Activated effector memory CD4-positive, alpha-beta T cell treated with Interleukin-2 at 50 U/mL for 16 hours (primary cell): ENCODE results near the gene ATP6V0C.
"Not testable (repeated sequence)": the region's sequence is repeated elsewhere in the genome, so short reads cannot be mapped to it uniquely, and the experiment has no call there.

Source experiments
- DNase-seq: peaks from one replicate; pipeline ENCODE4 v3.0.0-alpha.2; 2020

ATP6V0C gene

DNA sequence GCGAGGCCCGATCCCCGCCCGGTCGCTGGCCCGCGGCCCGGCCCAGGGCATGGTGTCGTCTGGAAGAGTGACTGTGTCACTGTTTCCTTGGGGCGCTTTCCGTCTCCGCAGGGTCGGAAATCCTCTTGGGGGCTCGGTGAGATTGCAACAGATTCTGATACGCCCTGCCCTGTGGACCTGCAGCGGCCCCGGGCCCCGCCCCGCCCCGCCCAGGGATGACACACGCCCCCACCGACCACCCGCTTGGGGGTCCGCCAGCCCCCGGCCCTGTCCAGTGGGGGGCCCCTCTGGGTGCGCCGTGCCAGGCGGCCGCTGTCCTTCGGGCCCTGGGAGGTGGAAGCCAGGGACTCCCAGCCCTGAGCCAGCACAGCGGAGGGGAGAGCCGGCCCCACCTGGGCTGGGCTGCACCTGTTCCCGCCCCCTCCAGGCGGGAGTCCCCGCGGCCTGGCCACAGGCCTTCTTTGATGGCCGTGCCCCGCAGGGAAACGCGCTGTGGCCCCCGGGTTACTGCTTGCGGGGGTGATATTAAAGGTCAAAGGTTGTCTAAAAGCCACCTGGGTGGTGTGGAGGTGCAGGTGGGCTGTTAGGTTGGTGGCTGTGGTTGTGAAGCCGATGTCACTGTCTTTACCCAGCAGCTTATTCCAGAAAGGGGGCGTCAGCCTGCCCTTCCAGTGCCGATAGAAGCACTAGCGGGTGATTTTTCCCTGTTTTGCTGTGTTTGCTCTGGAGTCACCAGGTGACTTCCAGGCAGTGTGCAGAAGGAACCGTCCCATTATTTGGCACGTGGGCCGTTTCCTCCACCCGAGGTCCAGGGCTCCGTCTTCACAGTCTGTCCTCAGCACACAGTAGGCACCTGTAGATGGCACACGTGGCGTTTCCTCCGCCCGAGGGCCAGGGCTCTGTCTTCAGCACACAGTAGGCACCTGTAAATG lies 38.1 kb upstream of the ATP6V0C start:
- DNase-seq = peak; percentile 22

DNA sequence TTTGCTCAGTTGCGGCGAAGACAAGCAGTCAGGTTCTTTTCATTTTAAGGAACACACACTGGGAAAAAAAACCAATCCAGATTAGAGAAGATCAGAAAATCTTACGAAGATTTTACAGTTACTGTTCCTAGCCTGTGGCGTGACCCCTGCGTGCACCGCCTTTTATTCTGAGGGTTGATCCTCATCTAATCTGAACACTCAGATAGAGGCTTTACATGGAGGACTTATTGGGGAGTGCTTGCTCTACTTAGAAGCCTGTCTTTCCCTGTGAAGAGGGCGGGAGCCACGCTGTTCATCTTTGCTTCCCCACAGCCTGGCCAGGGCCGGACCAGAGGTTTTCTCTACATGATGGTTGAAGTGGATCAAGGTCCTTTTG lies 37.4 kb upstream of the ATP6V0C start:
- no peak for DNase-seq

DNA sequence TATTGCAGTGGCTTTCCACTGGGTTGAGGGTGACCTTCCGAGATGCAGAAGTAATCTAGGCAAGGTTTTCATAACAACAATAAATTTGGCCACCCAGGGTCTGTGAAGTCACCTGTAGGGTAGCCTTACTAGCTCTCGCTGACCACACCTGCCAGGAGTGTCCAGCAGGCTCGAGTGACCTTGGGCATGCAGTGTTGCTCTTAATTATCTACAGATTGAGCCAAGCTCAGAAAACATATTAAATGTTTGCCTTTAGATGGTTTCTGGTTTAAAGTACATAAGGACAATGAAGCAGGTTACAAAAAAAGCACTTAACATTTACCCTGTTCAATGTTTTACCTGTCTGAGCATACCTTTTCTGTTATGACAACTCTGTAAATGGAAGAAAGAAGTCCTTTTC lies 37.0 kb upstream of the ATP6V0C start:
- DNase-seq = no peak

DNA sequence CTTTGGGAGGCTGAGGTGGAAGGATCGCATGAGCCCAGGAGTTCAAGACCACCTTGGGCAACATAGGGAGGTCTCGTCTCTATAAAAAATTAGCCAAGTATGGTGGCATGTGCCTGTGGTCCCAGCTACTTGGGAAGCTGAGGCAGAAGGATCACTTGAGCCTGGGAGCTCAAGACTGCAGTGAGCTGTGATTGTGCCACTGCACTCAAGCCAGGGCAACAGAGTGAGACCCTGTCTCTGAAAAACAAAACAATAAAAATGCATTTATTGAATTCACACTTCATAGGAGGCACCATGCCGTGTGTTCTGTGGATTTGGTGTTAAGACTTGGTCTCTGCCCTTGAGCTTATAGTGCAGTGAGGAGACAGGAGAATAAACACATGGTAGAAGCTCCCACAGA lies 36.4 kb upstream of the ATP6V0C start:
- no peak for DNase-seq

DNA sequence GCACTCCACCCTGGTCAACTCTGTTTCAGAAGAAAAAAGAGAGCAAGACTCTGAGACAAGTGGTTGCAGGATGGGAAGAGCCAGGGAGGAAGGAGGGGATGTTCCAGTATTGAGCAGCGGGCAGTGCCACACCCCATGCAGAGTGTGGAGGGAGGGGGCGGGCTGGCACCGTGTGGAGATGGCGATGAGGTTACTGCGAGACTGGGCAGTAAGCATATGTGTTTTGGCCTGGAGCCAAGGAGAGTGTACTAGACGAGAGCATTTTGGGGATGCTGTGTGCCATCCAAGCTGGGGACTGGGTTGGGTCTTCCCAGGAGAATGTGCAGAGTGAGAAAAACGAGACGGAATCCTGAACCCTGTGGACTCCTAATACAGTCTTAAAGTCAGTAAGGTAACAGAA lies 35.5 kb upstream of the ATP6V0C start:
- no peak for DNase-seq

DNA sequence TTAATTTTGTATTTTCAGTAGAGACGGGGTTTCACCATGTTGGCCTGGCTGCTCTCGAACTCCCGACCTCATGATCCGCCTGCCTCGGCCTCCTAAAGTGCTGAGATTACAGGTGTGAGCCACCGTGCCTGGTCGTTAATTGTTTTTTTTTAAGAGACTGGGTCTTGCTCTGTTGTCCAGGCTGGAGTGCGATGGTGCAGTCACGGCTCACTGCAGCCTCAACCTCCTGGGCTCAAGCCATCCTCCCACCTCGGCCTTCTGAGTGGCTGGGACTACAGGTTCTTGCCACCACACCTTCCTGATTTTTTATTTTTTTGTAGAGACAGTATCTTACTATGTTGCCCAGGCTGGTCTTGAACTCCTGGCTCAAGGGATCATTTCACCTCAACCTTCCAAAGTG lies 33.8 kb upstream of the ATP6V0C start:
- DNase-seq = not testable (repeated sequence)

DNA sequence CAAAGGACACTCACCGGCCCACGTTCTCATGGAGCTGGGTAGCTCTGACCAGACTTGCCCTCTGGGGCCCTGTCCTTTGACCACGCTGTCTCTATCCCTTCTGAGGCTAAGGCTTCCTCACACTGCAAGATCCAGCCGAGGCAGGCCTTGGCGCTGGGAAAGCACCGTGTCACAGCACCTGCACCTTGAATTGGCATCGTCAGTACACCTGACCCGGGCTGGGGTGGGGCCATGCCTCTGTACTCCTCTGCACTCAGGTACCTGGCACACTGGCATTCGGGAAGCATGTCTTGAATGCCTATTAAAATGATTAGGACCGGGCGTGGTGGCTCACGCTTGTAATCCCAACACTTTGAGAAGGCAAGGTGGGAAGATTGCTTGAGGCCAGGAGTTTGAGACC lies 32.8 kb upstream of the ATP6V0C start:
- DNase-seq = no peak

DNA sequence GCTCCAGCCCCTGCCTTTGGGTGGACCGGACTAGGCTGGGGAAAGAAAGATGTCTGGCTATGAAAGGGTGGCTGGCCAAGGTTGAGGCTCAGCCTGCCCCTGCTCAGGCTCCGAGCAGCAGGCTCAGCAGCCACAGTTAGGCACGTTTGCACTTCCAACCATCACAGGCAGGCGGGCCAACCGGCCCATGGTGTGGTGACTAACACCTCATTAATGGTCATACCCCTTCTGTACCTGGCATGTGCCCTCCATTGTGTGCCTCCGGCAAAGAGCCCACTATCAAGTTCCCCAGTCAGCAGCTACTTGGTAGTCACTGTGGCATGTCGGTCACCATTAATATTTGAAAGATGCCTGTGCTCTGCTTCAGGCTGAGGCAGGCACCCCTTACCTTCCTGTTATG lies 32.1 kb upstream of the ATP6V0C start:
- DNase-seq = no peak

DNA sequence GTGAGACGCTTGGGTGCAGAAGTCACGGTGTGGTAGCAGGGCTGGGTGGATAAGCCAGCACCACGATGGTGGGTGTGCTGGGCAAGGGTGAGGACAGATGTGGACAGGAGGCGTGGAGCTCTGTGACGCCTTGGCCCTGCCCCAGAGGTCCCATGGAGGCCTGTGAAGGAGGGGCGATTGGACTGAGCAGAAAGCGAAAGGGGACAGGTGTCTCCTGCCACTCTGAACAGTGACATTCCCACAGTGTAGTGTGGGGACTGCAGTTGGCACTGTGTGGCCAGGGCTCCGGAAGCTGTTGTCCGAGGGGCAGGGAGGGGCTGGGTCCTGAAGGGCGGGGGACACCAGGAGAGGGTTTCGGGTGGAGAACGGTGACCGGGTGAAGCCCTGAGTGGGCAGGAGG lies 31.5 kb upstream of the ATP6V0C start:
- DNase-seq = no peak

DNA sequence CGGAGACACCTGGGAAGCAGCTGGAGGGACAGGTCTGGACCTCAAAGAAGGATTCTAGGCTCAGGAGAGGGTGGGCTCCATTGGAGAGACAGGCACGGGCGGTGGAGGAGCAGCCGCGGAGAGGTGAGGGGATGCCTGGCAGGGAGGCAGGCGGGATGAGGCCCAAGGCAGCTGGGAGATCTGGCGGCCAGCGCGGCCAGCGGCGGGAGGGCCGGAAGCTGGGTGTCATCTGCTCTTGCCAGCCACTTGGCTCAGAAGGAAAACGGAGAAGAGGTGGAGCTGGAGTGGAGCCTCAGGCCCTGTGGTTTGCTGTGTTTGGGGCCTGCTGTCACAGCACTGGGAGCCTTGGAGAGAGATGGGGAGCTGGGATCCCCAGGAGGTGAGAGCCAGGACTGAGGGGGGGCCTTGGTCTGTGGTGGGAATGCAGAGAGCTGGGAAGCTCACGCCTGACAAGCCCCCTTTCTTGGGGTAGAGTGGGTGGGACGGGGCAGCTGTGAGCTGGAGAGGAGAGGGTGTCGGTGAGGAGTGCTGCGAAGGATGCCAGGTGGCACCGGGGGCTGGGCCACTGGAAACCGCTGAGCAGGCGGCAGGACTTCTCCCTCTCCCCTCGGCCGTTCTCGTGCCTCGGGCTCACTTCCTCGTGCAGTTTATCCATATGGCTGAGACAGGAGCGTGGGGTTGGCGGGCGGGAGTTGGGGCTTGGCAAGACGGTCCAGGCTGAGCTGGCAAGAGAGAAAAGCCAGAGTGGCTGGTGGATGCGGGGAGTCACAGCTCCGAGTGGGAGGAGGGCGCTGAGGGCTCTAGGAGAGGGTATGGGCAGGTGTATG lies 30.8 kb upstream of the ATP6V0C start:
- DNase-seq = no peak

DNA sequence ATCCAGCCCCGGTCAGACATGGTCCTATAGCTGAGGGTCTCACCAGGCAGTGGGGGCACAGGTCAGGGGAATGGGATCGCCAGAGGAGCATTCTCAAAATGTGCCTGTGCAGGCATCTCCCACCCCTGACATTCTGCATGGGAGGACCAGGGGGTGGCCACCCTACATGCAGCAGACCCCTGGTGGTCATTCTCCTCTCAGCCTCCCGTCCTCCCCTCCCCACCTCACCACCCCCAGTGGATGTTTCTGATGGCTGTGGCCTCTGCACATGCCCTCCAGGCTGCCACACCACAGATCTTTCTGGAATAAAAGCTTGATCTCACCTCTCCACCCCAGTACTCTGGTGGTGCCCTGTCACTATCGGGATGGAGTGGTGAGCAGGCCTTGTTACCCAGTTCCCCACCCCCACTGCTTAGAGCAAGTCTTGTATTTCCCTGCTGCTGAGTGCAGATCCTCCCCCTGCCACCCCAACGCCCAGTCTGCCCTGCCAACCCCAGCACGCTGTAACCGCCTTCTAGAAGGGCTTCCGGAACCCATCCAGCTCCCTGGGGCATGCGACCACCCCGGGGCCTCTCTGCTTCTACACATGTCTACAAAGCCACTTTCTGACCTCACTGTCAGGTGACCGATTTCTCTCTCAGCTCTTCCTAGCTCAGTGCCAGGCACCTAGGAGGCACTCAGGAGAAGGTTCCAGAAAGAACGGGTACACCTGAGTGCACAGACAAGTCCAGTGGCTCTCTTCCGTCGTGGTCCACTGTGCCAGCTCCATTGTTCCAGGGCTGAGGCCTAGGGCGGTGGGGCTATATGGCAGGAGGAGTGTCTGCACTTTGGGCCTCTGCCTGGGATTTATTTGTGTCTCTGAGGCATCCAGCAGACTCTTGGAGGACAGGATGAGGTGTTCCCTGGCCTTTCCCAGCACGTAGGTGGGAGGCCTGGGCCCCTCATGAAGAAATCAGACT lies 29.5 kb upstream of the ATP6V0C start:
- no peak for DNase-seq

DNA sequence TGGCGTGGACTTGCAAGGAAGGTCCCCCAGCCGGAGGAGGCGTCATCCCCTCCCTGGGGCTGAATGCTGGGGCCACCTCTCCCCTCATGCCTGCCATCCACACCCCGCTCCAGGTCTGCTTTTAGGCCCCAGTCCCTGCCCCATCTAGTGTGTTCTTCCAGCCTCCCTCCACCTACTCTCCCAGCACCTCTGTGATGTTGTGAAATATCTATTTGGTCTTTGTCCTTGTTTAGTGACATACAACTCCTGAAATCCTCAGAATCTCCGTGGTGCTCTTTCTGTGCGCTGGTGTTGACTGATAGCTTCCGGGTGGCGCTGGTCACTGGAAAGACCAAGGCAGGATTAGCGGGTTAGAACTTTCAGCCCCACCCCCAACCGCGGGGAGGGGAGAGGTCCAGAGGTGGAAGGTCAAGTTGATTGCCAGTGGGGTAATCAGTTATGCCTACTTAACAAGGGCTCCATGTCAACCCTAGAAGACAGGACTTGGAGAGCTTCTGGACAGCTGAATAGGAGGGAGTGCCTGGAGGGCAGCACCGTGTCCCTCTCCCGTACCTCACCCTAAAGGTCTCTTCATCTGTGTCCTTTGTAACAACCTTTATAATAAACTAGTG lies 28.7 kb upstream of the ATP6V0C start:
- no peak for DNase-seq

DNA sequence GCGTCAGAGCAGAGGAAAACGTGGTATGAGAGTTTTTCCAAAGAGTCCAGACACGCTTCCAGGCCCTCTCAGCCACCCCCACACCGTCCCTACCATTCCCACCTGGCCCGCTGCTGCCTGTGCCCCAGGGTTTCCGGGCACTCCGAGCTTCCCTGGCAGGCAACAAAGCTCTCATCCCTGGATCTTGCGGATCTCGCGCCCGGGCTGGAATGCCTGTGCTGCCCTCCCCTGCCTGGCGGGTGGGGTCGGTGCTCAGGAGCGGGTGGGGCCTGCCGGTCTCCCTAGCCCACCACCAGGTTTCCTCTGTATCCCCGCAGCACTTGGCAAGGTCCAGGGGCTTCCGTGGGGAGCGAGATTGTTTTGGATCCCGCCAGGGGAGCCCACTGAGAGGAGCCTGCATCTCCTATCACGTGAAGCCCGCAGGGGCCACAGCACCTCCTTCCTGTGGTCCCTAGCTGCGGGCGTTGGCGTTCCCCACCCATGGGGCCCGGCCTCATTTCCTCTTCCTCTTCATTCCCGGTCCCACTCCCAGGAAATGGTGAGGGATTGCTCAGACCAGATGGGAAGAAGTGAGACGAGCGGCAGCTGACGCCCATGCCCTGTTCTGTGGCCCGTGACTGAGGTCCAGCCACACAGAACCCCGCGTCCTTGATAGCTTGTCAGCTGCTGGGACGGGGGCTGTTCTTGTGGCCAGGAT lies 27.8 kb upstream of the ATP6V0C start:
- DNase-seq = no peak

DNA sequence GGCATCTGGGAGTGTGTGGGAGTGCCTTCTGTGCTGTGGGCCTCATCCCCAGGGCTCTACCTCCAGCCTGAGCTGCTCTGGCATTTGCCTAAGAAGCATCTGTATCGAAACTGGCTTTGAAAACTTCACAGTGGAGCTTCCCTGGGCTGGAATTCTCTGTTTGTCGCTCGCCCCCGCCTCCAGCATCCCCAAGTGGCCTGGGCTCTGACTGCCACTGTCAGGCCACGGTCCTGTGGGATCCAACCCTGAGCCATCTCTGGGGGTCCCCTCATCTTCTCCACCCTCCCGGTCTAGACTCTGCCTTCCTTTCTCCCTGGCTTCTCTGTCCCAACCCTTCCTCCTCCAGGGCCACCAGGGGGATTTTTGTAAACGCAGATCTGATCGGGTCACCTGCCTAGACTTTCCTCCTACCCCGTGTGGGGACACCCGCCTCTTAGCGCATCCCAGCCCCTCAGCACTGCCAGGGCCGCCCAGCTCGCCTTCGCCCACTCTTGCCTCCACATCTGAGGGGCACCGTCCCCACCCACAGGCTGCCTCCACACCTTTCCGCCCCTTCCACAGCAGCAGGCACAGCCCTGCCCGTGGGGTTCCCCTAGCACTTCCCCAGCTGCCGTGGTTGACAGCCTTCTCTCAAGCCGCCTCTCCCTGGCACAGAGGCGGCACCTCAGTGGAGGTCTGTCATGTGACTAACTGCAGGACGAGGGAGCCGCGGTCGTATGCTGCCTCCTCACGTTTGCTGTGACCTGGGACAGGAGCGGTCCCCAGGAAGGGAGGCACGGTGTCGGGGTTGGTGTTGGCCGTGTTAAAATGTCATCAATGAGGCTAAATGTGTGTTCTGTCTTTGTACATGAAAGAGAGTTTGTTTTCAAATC lies 26.9 kb upstream of the ATP6V0C start:
- peak; percentile 68 for DNase-seq

DNA sequence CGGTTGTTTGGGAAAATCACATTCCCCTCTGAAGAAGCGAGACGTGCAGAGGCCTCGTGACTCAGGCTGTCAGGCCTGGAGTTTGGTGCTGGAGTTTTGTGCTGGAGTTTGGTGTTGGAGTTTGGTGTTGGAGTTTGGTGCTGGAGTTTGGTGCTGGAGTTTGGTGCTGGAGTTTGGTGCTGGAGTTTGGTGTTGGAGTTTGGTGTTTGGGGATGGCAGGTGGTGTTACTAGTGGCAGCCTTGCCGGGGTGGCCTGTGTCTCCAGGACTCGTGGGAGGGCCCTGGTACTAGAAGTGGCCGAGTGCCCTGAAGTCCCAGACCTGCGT lies 26.3 kb upstream of the ATP6V0C start:
- DNase-seq = no peak

DNA sequence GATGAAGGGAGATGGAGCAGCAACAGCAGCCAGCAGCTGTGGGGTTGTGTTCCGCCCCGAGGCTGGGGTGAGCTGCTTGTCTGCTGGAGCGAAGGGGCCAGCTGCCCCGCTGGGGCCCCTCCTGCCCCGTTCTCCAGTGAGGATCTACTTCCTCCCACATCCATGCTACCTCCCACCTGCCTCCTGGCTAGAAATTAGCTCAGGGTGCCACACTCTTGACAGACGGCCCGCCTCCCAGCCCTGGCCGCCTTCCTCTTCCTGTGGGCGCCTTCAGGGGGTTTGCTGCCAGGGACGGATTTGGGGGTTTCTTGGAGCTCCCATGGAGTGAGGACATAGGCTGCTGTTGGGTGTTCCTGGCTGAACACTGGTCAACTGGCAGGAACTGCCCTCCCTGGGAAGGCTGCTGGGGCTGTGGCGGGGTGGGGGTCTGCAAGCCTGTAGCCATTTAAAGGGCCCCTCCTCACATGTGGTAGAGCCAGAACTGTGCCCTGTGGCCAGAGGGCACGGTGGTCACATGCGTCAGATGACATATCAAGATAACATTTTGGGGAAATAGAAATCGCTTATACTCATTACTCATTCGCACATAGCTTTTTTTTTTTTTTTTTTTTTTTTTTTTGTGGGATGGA lies 25.7 kb upstream of the ATP6V0C start:
- DNase-seq = no peak

DNA sequence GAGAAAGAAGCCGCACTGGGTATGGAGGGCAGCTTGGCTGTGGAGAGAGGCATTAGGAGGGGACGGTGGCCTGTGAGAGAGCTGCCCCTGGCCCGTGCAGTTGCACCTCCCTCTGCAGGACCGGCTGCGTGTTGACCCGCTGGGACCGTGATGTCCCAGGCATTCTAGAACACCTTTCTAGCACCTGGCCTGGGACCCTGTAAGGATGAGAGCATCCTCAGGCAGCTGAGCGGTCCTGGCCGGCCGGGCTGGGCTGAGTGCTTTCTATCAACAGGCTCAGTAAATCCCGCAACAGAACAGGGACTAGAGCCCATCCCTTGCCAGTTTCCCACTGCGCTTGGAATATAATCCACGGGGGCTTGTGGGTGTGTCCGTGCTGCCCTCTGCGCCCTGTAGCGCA lies 24.2 kb upstream of the ATP6V0C start:
- DNase-seq = no peak

DNA sequence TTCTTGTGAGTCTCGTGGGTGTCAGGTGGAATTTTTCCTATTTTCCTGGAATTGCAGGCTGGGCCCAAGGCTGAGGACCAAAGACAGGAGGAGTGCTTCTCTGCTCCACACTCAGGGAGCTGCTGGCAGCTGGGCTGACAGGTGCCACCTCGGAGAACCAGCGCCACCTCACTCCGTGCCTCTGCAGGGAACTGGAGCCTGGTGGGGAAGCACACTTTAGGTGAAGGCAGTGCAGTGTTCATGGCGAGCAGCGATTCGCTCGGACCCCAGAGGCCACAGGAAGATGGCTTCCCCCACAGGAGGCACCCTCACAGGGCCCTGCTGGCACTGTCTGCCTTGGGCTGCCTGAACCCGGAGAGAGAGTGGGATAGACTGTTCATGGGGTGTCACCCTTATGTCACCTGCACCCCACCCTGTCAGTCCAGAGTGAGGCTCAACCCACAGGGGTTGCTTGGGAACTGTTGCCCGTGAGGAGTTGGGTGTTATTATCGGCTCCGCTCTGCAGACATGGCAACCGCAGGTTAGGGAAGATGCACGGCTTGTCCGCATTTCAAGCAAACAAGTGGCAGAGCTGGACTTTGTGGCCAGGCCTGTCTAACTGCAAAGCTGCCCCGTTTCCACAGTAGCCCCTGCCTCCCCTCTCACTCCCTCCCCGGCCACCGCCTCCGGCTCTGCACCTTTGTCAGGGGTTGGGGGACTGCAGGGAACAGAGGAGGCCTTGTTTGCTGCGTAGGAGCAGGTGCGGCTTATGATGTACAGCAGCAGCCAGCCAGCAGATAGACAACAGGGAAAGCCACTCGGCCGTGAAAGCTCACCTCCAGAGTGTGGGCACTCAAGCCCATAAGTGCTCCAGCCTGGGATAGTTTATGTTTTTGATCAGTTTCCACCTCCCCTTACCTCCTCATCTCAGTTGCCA lies 23.3 kb upstream of the ATP6V0C start:
- DNase-seq = no peak

DNA sequence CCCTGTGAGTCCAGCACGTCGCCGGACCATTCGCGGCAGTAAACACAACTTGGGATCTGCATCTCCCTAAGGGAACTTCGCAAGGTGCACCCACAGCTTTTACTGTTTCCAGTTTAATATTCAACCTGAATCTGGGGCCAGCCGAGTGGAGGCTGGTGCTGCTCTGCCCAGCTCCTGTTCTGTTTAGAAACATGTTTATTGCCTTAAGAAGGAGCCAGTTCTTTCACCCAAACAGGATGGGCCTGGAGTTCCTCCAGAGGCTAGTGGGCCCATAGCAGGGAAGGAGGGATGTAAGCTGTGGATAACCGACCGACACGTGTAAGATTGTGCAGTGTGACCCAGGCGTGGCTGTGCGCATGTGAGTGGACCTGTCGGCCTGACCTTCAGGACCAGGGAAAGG lies 21.5 kb upstream of the ATP6V0C start:
- no peak for DNase-seq
